ENCODE results near the gene HPS6.
A peak's percentile ranks its signal among the peaks of the same experiment; 100 is the strongest.

HPS6 gene

GRCh38 chr10:102113956-102114857, 49.1 kb downstream of the HPS6 start:
- DNase-seq, result peak; percentile 82
- TF ChIP-seq CTCF (IDR thresholded peaks at IDR 0.05; ENCODE audit: low read depth, low read length), result no peak
- H3K36me3 ChIP-seq, result peaks cover 34% of the 10 kb centered on the region
- peak overlapping the region; percentile 96 for H3K27ac ChIP-seq
- peak overlapping the region; percentile 66 for H3K4me3 ChIP-seq (ENCODE audit: low read depth, low read length)
- H3K9me3 ChIP-seq (ENCODE audit: severe bottlenecking), result no peaks in the 10 kb centered on the region
- H3K27me3 ChIP-seq (ENCODE audit: insufficient read depth, low read depth, severe bottlenecking), result no peaks in the 10 kb centered on the region

- peak; percentile 91 for DNase-seq
Observed at GRCh38 chr10:102114861-102115618, 49.9 kb downstream of the HPS6 start.

GRCh38 chr10:102115775-102116174, 50.6 kb downstream of the HPS6 start:
- H3K9me3 ChIP-seq (ENCODE audit: severe bottlenecking), result no peaks in the 10 kb centered on the region
- peaks cover 19% of the 10 kb centered on the region for H3K36me3 ChIP-seq
- peak overlapping the region; percentile 96 for H3K27ac ChIP-seq
- no peak for TF ChIP-seq CTCF (IDR thresholded peaks at IDR 0.05; ENCODE audit: low read depth, low read length)
- H3K4me3 ChIP-seq (ENCODE audit: low read depth, low read length), result no peak overlapping the region
- DNase-seq, result no peak
- H3K27me3 ChIP-seq (ENCODE audit: insufficient read depth, low read depth, severe bottlenecking), result no peaks in the 10 kb centered on the region

More at GRCh38 chr10:102114861-102115618, 49.9 kb downstream of the HPS6 start:
- H3K27me3 ChIP-seq (ENCODE audit: insufficient read depth, low read depth, severe bottlenecking), result no peaks in the 10 kb centered on the region
- peak overlapping the region; percentile 66 for H3K4me3 ChIP-seq (ENCODE audit: low read depth, low read length)
- no peak for TF ChIP-seq CTCF (IDR thresholded peaks at IDR 0.05; ENCODE audit: low read depth, low read length)
- peak overlapping the region; percentile 96 for H3K27ac ChIP-seq
- H3K36me3 ChIP-seq, result peaks cover 26% of the 10 kb centered on the region
- no peaks in the 10 kb centered on the region for H3K9me3 ChIP-seq (ENCODE audit: severe bottlenecking)

- no peak for DNase-seq
- Histone ChIP-seq H3K27ac (peak overlapping the region; percentile 82), H3K4me3 (ENCODE audit: low read depth, low read length) (no peak overlapping the region)
Observed at GRCh38 chr10:102116656-102117055, 51.5 kb downstream of the HPS6 start.

More at GRCh38 chr10:102116656-102117055, 51.5 kb downstream of the HPS6 start:
- TF ChIP-seq CTCF (IDR thresholded peaks at IDR 0.05; ENCODE audit: low read depth, low read length), result no peak
- H3K27me3 ChIP-seq (ENCODE audit: insufficient read depth, low read depth, severe bottlenecking), result no peaks in the 10 kb centered on the region
- peaks cover 10% of the 10 kb centered on the region for H3K36me3 ChIP-seq
- no peaks in the 10 kb centered on the region for H3K9me3 ChIP-seq (ENCODE audit: severe bottlenecking)
